PC-9 (cell line): ENCODE data around the gene NAP1L4.

Experiments
- EZH2 ChIP-seq: fragments of 200-600 bp; sonication (generic); IDR thresholded peaks from 2 replicates; pipeline ENCODE4 v1.8.0; 2017; ENCODE audit warnings: antibody characterized with exemption, low read depth
- TF ChIP-seq, protein P1 (sequence below): fragments of 200-600 bp; sonication (generic); conservative IDR thresholded peaks from 2 replicates; pipeline ENCODE4 v1.6.1; 2017; ENCODE audit warnings: mixed run types, antibody characterized with exemption, mild to moderate bottlenecking, moderate library complexity

DNA sequence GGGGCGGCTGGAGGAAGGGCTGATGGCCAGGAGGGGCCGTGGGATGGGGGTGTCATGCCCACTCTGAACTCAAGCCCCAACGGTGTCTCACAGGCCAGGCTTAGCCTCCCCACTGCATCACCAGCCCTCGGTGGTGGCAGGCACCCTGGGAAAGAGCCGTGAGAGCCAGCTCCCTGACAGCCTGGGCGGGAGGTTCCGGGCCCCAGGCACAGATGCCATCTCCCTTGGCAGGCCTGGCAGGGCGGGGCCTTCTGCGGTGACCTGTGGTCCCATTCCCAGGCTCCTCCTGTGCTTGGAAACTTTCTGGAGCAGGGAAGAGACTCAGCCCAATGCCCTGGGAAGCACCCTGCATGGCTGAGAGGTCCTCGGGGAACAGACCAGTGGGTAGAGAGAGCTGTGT, 67.7 kb downstream of the NAP1L4 start:
- TF ChIP-seq, protein P1, sequence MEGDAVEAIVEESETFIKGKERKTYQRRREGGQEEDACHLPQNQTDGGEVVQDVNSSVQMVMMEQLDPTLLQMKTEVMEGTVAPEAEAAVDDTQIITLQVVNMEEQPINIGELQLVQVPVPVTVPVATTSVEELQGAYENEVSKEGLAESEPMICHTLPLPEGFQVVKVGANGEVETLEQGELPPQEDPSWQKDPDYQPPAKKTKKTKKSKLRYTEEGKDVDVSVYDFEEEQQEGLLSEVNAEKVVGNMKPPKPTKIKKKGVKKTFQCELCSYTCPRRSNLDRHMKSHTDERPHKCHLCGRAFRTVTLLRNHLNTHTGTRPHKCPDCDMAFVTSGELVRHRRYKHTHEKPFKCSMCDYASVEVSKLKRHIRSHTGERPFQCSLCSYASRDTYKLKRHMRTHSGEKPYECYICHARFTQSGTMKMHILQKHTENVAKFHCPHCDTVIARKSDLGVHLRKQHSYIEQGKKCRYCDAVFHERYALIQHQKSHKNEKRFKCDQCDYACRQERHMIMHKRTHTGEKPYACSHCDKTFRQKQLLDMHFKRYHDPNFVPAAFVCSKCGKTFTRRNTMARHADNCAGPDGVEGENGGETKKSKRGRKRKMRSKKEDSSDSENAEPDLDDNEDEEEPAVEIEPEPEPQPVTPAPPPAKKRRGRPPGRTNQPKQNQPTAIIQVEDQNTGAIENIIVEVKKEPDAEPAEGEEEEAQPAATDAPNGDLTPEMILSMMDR = no peak
- TF ChIP-seq EZH2 = no peak
